Measurements from ENCODE around the gene PGPEP1.
"Not testable (repeated sequence)": the region's sequence is repeated elsewhere in the genome, so short reads cannot be mapped to it uniquely, and the experiment has no call there.

DNA sequence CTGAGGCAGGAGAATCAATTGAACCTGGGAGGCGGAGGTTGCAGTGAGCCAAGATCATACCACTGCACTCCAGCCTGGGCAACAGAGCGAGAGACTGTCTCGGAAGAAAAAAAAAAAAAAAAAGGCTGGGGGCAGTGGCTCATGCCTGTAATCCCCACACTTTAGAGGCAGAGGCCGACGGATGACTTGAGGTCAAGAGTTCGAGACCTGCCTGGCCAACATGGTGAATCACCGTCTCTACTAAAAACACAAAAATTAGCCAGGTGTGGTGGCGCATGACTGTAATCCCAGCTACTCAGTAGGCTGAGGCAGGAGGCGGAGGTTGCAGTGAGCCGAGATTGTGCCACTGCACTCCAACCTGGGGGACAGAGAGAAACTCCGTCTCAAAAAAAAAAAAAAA, 43.2 kb downstream of the PGPEP1 start:
- not testable (repeated sequence) for TF ChIP-seq POLR2AphosphoS5, GABPA (IDR thresholded peaks at IDR 0.05; ENCODE audit: low read depth)
- TF ChIP-seq, protein P1, sequence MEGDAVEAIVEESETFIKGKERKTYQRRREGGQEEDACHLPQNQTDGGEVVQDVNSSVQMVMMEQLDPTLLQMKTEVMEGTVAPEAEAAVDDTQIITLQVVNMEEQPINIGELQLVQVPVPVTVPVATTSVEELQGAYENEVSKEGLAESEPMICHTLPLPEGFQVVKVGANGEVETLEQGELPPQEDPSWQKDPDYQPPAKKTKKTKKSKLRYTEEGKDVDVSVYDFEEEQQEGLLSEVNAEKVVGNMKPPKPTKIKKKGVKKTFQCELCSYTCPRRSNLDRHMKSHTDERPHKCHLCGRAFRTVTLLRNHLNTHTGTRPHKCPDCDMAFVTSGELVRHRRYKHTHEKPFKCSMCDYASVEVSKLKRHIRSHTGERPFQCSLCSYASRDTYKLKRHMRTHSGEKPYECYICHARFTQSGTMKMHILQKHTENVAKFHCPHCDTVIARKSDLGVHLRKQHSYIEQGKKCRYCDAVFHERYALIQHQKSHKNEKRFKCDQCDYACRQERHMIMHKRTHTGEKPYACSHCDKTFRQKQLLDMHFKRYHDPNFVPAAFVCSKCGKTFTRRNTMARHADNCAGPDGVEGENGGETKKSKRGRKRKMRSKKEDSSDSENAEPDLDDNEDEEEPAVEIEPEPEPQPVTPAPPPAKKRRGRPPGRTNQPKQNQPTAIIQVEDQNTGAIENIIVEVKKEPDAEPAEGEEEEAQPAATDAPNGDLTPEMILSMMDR (IDR thresholded peaks at IDR 0.05; ENCODE audit: insufficient read depth, low read length) = not testable (repeated sequence)
- TF ChIP-seq, protein P2, sequence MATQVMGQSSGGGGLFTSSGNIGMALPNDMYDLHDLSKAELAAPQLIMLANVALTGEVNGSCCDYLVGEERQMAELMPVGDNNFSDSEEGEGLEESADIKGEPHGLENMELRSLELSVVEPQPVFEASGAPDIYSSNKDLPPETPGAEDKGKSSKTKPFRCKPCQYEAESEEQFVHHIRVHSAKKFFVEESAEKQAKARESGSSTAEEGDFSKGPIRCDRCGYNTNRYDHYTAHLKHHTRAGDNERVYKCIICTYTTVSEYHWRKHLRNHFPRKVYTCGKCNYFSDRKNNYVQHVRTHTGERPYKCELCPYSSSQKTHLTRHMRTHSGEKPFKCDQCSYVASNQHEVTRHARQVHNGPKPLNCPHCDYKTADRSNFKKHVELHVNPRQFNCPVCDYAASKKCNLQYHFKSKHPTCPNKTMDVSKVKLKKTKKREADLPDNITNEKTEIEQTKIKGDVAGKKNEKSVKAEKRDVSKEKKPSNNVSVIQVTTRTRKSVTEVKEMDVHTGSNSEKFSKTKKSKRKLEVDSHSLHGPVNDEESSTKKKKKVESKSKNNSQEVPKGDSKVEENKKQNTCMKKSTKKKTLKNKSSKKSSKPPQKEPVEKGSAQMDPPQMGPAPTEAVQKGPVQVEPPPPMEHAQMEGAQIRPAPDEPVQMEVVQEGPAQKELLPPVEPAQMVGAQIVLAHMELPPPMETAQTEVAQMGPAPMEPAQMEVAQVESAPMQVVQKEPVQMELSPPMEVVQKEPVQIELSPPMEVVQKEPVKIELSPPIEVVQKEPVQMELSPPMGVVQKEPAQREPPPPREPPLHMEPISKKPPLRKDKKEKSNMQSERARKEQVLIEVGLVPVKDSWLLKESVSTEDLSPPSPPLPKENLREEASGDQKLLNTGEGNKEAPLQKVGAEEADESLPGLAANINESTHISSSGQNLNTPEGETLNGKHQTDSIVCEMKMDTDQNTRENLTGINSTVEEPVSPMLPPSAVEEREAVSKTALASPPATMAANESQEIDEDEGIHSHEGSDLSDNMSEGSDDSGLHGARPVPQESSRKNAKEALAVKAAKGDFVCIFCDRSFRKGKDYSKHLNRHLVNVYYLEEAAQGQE (IDR thresholded peaks at IDR 0.05; ENCODE audit: insufficient replicate concordance, low read depth) = not testable (repeated sequence)
